Muscle of back (tissue), 11 donors: ENCODE measurements around the gene APOB. TPM values are rescaled to one million over a fixed set of nuclear protein-coding genes. Genes with fewer than 3 reads are reported as not detected.

Experiments used
- DNase-seq, 3 donors: peaks; one replicate each; pipeline versions ENCODE4 v3.0.0 to v3.0.0-alpha.2; 2013
- polyA plus RNA-seq, 10 donors: library from polyadenylated mRNA; unstranded; fragments of 120-200 nt; gene quantifications; one replicate each; pipeline ENCODE4 v1.2.1, GENCODE V29; 2013; ENCODE audit not compliant: insufficient read length in 10 of 10

The APOB gene
- polyA plus RNA-seq, 10 donors = 0.01 to 1.4 (median 0.06) TPM

DNA sequence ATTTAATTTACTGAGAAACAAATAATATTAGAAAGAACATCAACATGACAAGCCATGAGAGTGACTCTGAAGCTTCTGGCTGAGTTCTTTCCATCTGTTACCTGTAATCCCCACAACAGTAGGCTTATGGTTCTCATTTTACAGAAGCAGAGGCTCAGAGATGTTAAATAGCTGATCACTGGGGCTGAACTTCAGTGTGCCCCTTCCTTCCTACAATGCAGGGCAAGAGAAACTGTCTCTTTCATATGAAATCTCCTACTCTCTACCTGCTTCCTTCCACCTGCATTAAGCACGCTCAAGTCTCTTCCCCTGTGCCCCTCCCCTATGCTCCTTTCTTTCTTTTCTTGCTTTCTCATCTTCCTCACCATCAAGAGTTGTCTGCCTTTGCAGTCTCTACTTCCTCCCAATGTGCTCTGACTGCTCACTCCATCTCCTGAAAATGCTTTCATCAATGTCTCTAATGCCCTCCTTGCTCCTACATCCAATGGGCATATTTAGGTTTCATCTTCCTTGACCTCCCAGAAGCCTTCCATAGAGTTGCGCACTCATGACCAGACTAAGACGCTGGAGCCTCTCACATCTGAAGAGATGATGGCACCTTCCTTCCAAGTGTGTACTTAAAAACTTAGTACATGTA lies 23.7 kb downstream of the APOB start:
- no peak for DNase-seq

GRCh38 chr2:21019678-21020021 lies 24.2 kb downstream of the APOB start:
- no peak for DNase-seq

DNA sequence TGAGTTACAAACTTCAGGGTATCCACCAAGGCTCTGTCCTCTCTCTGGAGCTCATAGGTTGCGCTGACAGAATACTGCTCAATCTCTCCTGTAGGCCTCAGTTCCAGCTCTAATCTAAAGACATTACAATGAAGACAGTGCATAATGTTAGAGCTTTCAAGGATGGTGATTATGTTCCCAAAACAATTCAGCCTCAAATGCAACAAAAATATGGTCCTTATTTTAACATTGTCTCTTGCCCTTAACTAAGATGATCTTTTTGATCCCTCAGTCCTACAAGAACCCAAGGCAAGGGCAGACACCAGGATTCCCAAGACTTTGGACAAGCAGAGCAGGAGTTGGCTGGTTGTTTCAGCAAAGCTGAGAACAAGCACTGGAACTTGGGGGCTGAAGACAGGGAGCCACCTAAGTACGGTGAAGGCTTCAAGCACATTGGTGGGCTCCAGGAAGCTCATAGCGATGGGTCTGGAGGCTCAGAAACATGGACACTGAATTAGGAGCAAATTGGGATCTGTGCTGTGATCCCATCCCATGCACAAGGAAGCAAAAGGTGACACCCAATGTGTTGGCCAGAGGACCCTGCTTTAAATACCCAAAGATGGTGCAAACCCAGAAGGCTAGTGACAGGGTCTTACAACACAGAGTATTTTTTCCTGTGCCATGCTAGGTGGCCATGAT lies 24.7 kb downstream of the APOB start:
- no peak for DNase-seq

- no peak for DNase-seq
These were observed 25.6 kb downstream of the APOB start for GRCh38 chr2:21018290-21018689.

DNA sequence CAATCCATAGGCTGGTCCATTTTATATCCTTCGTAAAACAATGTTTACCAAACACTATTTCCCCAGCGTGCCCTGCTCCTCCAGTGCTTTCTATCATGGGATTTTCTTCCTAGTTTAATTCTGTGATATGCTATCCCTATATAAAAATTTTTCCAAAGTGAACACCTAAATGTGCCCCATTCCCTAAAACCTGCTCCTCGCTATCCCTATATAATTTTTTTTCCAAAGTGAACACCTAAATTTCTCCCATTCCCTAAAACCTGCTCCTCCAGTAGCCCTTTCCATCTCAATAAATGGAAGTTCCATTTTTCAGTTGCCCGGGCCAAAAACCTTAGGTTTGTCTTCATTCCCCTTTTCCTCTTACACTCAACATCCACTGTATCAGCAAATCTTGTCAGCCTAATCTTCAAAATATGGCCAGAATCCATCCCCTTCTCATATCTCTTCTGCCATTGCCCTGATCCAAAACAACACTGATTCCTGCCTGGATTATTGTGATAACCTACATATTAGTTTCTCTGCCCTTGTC lies 26.1 kb downstream of the APOB start:
- DNase-seq = no peak

DNA sequence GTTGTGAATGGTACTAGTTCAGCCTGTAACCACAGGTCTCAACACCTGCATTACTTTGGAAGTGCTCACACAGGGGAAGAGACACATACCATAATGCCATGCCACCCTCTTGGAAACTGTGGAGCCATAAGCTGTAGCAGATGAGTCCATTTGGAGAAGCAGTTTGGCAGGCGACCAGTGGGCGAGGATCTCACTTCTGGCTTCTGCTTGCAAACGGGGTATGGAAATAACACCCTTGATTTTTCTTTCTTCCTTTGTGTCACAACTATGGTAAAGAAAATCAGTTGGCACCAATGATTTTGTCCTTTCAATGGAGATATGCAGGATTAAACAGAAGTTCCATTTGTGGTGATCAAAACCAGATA lies 28.6 kb downstream of the APOB start:
- no peak for DNase-seq

DNA sequence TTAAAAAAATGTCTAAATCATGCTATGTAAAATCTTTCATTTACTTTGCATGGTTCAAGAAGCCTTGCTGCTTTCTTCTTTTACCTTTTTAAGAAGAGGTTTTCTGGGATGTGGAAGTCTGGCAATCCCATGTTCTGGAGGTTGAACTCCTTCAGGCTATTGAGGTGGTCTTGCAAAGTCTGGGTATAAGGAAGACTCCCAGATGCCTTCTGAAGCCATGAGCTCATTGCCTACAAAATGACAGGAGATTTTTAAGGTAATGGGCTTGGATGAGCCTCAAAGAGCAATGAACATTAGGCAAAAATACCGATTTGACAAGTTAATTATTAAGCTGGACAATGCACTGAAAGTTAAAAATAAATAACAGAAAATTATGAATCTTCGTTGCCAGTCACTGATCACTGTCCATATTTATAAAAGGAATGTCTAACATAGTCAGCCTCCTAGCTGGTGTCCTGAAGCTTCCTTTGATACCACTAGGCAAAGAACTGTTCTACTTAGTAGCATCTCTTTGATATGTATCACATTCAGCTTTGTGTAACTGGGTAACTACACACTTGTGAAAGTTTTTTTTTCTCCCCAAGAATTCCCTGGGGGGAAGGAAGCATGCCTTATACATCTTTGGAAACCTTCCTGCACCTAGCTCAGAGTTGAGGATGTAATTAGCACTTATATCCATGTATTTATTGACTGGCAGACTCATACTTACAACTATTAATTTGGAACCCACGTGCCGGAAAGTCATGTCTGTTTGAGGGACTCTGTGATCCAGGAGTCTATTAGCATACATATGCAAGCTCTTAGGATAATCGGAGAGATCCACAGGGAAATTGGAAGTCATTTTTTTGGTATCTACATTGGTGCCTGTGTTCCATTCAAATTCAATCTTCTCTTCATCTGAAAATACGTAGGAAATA lies 29.3 kb downstream of the APOB start:
- DNase-seq = no peak

DNA sequence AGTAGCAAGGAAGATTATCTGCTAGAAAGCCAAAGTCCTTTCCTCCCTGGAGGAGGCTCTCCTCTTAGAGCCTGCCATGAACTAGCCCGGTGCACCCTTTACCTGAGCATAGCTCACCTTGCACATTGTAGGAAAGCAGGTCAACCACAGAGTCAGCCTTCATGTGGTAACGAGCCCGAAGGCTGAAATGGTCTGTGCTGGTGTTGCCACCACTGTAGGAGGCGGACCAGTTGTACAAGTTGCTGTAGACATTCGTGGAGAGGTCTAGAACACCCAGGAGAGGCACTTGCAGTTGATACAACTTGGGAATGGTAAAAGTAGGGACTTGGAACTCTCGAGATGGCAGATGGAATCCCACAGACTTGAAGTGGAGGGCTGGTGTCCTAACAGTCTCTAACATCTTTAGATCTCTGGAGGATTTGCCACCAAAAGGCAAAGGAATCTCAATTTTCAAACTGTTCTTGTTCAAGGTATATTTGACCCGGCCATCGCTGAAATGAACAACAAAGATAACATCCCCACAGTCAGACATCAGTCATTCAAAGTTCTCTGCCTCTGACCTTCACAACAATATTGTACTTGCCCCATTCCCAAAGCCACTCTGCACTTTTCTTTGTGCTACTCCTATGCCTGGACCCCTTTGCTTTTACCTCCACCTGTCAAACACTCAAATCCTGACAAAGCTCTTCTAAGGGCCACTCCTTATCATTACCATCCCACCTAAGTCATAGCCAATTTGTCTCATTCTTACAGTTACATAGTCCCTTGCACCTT lies 30.6 kb downstream of the APOB start:
- DNase-seq = no peak

DNA sequence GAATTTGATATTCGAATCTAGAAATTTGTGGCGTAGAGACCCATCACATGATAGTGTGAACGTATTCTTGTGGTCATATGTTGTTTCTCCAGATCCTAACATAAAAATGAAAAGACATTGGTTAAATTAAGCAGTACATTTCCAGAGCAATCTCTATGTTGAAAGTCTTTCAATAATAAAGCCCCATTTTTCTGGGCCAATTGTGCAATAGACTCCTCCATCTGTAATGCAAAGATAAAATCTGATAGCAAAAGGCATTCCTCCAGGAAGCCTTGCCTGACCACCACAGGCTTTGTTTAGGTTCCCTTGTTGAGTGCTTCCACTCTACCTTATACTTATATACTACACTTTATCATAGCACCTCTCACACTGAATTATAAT lies 31.3 kb downstream of the APOB start:
- no peak for DNase-seq

DNA sequence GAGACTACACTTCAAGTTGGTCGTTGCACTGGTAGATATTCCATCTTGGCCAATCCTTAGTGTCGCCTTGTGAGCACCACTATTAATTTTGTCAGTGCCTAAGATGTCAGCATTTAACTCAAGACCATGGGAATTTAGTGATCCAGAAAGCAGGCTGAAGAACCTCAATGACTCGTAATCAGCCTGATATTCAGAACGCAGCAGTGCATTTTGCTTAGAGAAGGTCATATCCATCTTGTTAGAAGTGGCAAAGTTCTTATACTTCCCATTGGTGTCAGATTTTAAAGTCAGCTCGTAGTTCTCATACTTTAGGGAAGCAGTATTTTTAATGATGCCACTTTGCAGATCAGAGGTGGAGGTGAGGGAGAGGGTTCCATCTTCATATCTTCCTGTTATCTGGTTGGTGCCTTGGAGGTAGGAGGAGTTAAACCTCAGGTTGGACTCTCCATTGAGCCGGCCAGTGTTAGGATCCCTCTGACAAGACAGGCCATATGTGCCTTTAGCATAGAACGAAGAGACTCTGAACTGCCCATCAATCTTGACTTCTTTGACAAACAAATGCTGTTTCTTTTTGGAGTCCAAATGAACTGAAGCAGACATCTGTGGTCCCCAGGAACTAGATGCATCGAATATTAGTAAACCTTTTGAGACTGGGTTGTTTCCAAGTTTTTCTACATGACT lies 31.9 kb downstream of the APOB start:
- DNase-seq = no peak

GRCh38 chr2:21011453-21011852 lies 32.4 kb downstream of the APOB start:
- DNase-seq = no peak

- DNase-seq = no peak
These were observed 32.9 kb downstream of the APOB start for GRCh38 chr2:21010813-21011439.

GRCh38 chr2:21009662-21010225 lies 34.1 kb downstream of the APOB start:
- no peak for DNase-seq

DNA sequence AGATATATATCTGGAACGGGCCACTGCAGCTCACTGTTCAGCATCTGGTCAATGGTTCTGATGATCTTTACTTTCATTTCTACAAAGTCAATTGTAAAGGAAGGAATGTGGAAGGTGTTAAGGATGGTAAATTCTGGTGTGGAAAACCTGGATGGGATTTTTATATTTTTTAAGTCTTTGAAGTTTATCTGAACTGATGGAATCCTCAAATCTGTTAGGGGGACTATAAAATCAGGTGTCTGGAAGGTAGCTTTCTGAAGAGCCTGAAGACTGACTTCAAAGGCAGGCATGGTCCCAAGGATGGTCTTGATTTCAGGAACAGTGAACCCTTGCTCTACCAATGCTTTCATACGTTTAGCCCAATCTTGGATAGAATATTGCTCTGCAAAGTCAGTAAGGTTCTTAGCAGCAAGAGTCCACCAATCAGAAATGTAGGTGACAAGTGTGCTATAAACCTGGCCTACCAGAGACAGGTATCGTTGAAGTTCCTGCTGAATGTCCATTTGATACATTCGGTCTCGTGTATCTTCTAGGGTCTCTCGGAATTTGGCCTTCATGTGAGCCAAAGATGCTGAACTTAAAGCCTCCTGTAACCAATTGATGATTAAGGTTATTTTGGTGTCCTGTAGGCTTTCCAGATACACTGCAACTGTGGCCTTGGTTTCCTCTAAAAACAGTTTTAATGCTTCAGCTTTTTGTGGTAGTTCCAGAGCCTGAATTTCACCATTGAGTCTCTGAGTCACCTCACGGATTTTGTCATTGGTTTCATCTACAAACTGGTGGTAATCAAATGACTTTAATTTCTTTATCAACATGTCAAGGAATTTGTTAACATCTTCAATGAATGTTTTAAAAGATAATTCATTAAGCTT lies 34.8 kb downstream of the APOB start:
- no peak for DNase-seq

- no peak for DNase-seq
These were observed 35.7 kb downstream of the APOB start for GRCh38 chr2:21008014-21008789.

DNA sequence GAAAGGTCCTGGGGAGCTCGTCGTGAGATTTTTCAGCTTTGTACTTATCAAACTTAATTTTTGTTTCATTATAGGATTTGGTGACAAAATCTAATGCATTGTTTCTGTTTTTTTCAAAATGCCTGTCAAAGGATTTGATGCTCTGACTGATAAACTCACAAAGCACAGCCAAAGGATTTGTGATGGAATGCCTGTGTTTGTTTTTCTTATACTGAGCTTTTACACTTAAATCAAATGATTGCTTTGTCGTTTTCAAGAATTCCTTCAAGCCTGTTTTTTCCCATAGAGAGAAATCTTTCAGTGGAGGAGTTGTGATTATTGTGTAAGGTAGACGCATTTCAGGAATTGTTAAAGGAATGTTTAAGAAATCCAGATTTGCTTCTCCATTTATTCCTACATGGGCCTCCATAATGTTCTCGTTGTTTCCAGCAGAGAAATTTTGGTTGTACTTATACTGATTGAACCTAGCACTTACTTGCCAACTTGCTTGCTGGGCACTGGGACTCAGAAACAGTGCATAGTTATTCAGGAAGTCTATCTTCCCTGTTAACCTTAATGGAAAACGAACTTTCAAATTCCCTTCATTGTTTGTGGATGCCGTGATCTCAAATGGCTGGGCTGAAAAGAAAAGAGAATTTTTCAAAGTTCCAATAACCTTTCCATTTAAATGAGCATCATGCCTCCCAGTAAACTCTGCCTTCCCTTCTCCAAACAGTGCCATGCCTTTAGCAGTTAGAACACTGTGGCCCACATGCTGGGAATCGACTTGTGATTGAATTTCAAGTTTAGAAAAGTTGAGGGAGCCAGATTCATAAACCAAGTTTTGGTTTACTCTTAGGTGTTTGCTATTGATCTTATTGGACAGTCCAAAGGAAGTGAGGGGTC lies 36.5 kb downstream of the APOB start:
- no peak for DNase-seq

- no peak for DNase-seq
These were observed 37.3 kb downstream of the APOB start for GRCh38 chr2:21006423-21007128.
